Measurements from ENCODE around the gene CROCC.
A peak's percentile ranks its signal among the peaks of the same experiment; 100 is the strongest.
"Not testable (repeated sequence)": the region's sequence is repeated elsewhere in the genome, so short reads cannot be mapped to it uniquely, and the experiment has no call there.

Gene CROCC

DNA sequence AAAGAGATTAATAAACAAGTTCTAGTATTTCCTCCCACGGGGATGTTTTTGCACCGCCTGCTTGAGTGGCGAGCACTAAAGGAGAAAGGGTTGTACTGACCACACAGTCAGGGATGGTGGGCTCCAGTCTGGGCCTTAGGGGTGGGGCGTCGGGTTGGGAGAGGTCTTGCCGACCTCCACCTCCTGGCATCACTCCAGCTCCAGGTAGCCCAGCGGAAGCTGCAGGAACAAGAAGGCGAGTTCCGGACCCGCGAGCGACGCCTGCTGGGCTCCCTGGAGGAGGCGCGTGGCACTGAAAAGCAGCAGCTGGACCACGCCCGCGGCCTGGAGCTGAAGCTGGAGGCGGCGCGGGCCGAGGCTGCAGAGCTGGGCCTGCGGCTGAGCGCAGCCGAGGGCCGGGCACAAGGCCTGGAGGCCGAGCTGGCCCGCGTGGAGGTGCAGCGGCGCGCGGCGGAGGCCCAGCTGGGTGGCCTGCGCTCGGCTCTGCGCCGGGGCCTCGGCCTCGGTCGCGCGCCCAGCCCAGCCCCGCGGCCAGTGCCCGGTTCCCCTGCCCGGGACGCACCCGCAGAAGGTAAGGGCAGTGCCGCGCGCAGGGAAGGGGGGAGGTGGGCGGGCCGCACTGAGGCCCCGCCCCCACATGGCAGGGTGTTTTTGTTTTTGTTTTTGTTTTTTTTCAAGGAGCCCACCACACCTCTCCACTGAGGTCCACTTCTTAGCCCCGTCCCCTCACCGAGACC, 39.0 kb downstream of the CROCC start:
- no peak overlapping the region for H3K4me3 ChIP-seq (replicated peaks; ENCODE audit: insufficient read depth, low read length)
- H3K27ac ChIP-seq (replicated peaks), result no peak overlapping the region
- TF ChIP-seq, protein P1, sequence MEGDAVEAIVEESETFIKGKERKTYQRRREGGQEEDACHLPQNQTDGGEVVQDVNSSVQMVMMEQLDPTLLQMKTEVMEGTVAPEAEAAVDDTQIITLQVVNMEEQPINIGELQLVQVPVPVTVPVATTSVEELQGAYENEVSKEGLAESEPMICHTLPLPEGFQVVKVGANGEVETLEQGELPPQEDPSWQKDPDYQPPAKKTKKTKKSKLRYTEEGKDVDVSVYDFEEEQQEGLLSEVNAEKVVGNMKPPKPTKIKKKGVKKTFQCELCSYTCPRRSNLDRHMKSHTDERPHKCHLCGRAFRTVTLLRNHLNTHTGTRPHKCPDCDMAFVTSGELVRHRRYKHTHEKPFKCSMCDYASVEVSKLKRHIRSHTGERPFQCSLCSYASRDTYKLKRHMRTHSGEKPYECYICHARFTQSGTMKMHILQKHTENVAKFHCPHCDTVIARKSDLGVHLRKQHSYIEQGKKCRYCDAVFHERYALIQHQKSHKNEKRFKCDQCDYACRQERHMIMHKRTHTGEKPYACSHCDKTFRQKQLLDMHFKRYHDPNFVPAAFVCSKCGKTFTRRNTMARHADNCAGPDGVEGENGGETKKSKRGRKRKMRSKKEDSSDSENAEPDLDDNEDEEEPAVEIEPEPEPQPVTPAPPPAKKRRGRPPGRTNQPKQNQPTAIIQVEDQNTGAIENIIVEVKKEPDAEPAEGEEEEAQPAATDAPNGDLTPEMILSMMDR (IDR thresholded peaks at IDR 0.05; ENCODE audit: insufficient read depth, low read length), result peak; percentile 58
- no peak for TF ChIP-seq GABPA (IDR thresholded peaks at IDR 0.05; ENCODE audit: low read depth)
- DNase-seq (ENCODE audit: low read depth in 1 of 2, low spot score in 1 of 2), result peak; percentile 51 to 79
- no peaks in the 10 kb centered on the region for H3K27me3 ChIP-seq (ENCODE audit: insufficient read depth, poor library complexity, severe bottlenecking)

DNA sequence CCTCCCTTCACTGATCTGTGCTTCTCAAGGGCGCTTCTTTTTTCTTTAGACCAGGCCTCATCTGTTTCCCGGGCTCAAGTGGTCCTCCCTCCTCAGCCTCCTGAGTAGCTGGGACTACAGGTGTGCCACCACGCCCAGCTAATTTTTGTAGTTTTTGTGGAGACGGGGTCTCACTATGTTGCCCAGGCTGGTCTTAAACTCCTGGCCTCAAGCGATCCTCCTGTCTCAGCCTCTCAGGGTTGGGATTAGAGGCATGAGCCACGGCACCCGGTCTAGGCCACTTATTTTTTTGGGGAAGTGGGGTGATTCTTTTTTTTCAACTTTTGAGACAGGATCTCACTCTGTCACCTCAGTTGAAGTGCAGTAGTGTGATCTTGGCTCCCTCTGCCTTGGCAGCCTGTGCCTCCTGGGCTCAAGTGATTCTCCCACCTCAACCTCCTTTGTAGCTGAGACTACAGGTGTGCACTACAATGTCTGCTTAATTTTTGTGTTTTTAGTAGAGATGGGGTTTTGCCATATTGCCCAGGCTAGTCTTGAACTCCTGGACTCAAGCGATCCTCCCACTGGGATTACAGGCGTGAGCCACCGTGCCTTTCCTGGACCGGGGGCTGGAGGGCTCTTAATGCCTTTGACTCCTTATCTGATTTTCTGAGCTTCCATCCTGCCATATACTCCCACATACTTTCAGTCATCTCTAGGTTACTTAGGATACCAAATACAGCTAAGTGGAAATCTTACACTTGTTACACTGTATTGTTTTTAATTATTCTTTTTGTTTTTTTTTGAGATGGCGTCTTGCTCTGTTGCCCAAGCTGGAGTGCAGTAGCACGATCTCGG, 39.8 kb downstream of the CROCC start:
- Histone ChIP-seq H3K27me3 (ENCODE audit: insufficient read depth, poor library complexity, severe bottlenecking) (no peaks in the 10 kb centered on the region), H3K4me3 (replicated peaks; ENCODE audit: insufficient read depth, low read length) (no peak overlapping the region), H3K27ac (replicated peaks) (no peak overlapping the region)
- no peak for DNase-seq (ENCODE audit: low read depth in 1 of 2, low spot score in 1 of 2)
- 0 out of 2 replicates have a peak, but pooled peaks have one; percentile 35 for TF ChIP-seq SPI1 (IDR thresholded peaks at IDR 0.05; ENCODE audit: borderline replicate concordance, low read depth)
- TF ChIP-seq, protein P1 (IDR thresholded peaks at IDR 0.05; ENCODE audit: insufficient read depth, low read length), result no peak

DNA sequence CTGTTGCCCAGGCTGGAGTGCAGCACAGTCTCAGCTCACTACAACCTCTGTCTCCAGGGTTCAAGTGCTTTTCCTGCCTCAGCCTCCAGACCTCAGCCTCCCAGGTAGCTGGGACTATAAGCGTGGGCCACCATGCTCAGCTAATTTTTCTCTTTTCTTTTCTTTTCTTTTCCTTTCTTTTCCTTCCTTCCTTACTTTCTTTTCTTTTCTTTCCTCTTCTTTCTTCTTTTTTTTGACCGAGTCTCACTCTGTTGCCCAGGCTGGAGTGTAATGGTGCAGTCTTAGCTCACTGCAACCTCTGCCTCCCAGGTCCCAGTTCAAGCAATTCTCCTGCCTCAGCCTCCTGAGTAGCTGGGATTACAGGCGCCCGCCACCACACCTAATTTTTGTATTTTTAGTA, 42.4 kb downstream of the CROCC start:
- not testable (repeated sequence) for DNase-seq (ENCODE audit: low read depth in 1 of 2, low spot score in 1 of 2); H3K27me3 ChIP-seq (ENCODE audit: insufficient read depth, poor library complexity, severe bottlenecking)

DNA sequence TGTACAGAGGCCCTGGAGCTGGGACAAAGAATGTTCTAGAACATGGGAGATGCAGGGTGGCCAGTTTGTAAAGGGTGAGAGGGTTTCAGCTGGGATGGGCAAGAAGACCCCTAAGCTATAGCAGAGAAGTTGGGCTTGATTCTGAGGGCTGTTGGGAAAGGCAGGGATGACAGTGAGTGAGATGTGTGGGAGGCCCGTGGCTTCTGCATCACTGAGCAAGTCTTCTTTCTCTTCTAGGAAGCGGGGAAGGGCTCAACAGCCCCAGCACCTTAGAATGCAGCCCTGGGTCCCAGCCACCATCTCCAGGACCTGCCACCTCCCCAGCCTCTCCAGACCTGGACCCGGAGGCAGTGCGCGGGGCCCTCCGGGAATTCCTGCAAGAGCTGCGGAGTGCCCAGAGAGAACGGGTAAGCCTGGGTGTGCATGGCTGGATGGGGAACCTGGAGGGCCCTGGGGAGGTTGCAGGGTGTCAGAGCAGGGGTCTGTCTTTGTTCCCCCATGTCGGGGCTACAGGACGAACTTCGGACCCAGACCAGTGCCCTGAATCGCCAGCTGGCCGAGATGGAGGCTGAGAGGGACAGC, 43.8 kb downstream of the CROCC start:
- TF ChIP-seq GABPA (IDR thresholded peaks at IDR 0.05; ENCODE audit: low read depth) (no peak), SPI1 (IDR thresholded peaks at IDR 0.05; ENCODE audit: borderline replicate concordance, low read depth) (no peak), POLR2AphosphoS5 (IDR thresholded peaks at IDR 0.05; ENCODE audit: low read depth) (no peak)
- TF ChIP-seq, protein P1 (IDR thresholded peaks at IDR 0.05; ENCODE audit: insufficient read depth, low read length), result no peak
- TF ChIP-seq, protein P2, sequence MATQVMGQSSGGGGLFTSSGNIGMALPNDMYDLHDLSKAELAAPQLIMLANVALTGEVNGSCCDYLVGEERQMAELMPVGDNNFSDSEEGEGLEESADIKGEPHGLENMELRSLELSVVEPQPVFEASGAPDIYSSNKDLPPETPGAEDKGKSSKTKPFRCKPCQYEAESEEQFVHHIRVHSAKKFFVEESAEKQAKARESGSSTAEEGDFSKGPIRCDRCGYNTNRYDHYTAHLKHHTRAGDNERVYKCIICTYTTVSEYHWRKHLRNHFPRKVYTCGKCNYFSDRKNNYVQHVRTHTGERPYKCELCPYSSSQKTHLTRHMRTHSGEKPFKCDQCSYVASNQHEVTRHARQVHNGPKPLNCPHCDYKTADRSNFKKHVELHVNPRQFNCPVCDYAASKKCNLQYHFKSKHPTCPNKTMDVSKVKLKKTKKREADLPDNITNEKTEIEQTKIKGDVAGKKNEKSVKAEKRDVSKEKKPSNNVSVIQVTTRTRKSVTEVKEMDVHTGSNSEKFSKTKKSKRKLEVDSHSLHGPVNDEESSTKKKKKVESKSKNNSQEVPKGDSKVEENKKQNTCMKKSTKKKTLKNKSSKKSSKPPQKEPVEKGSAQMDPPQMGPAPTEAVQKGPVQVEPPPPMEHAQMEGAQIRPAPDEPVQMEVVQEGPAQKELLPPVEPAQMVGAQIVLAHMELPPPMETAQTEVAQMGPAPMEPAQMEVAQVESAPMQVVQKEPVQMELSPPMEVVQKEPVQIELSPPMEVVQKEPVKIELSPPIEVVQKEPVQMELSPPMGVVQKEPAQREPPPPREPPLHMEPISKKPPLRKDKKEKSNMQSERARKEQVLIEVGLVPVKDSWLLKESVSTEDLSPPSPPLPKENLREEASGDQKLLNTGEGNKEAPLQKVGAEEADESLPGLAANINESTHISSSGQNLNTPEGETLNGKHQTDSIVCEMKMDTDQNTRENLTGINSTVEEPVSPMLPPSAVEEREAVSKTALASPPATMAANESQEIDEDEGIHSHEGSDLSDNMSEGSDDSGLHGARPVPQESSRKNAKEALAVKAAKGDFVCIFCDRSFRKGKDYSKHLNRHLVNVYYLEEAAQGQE (IDR thresholded peaks at IDR 0.05; ENCODE audit: insufficient replicate concordance, low read depth), result no peak
- no peak for DNase-seq (ENCODE audit: low read depth in 1 of 2, low spot score in 1 of 2)
- H3K4me3 ChIP-seq (replicated peaks; ENCODE audit: insufficient read depth, low read length), result no peak overlapping the region
- H3K27me3 ChIP-seq (ENCODE audit: insufficient read depth, poor library complexity, severe bottlenecking), result no peaks in the 10 kb centered on the region
- H3K27ac ChIP-seq (replicated peaks), result no peak overlapping the region

More for the DNA sequence above, 42.4 kb downstream of the CROCC start:
- H3K27ac ChIP-seq (replicated peaks); H3K4me3 ChIP-seq (replicated peaks; ENCODE audit: insufficient read depth, low read length): not testable (repeated sequence)

DNA sequence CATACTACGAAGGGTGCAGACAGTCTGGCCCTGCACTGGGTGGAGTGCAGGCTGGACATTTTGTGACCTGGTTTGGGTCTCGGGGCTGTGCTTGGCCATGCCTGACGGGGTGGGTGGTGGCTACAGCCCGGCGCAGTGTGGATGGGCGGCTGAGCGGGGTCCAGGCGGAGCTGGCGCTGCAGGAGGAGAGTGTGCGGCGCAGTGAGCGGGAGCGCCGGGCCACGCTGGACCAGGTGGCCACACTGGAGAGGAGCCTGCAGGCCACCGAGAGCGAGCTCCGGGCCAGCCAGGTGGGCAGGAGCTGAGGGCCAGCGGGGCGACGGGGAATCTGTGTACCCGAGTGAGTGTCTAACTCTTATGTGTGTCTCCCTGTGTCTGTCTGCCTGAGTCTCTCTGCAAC, 44.6 kb downstream of the CROCC start:
- no peak for TF ChIP-seq SPI1 (IDR thresholded peaks at IDR 0.05; ENCODE audit: borderline replicate concordance, low read depth)
- no peak for TF ChIP-seq POLR2AphosphoS5 (IDR thresholded peaks at IDR 0.05; ENCODE audit: low read depth)
- no peak for TF ChIP-seq GABPA (IDR thresholded peaks at IDR 0.05; ENCODE audit: low read depth)
- TF ChIP-seq, protein P1 (IDR thresholded peaks at IDR 0.05; ENCODE audit: insufficient read depth, low read length), result no peak
- TF ChIP-seq, protein P2 (IDR thresholded peaks at IDR 0.05; ENCODE audit: insufficient replicate concordance, low read depth), result no peak
- Histone ChIP-seq H3K27me3 (ENCODE audit: insufficient read depth, poor library complexity, severe bottlenecking) (no peaks in the 10 kb centered on the region), H3K4me3 (replicated peaks; ENCODE audit: insufficient read depth, low read length) (no peak overlapping the region), H3K27ac (replicated peaks) (no peak overlapping the region)
- no peak for DNase-seq (ENCODE audit: low read depth in 1 of 2, low spot score in 1 of 2)
